ENCODE data around the gene SQSTM1.

Gene SQSTM1

DNA sequence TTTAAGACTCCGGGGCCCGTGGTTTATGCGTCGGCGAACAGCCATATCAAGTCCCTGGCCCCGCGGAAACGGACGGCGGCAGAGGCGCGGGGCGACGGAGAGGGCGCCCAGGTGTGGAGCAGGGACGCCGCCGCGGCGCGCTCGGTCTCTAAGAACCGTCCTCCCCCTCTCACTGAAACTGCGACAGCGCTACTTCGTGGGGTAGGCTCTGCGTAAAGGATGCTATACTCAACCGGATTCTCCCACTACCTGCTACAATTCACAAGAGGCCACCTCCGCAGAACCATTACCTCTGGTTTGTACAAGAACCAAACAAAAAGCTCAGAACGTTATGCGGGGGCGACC, 37.5 kb downstream of the SQSTM1 start:
- no peak for TF ChIP-seq GABPA (IDR thresholded peaks at IDR 0.05; ENCODE audit: low read depth)
- no peak for TF ChIP-seq CTCF (IDR thresholded peaks at IDR 0.05; ENCODE audit: insufficient read depth, low read length)
- TF ChIP-seq REST (IDR thresholded peaks at IDR 0.05; ENCODE audit: insufficient replicate concordance, low read depth) = no peak
- no peak for TF ChIP-seq POLR2AphosphoS5 (IDR thresholded peaks at IDR 0.05; ENCODE audit: low read depth)
- no peak for TF ChIP-seq SPI1 (IDR thresholded peaks at IDR 0.05; ENCODE audit: borderline replicate concordance, low read depth)
- Histone ChIP-seq H3K27me3 (ENCODE audit: insufficient read depth, poor library complexity, severe bottlenecking) (no peaks in the 10 kb centered on the region), H3K4me3 (replicated peaks; ENCODE audit: insufficient read depth, low read length) (peak overlapping the region; percentile 97), H3K27ac (replicated peaks) (peak overlapping the region; percentile 75)
- DNase-seq (ENCODE audit: low read depth in 1 of 2, low spot score in 1 of 2) = peak in 1 of 2 experiments; percentile 21

- Histone ChIP-seq H3K4me3 (replicated peaks; ENCODE audit: insufficient read depth, low read length) (peak within 1 kb of the TSS; percentile 97), H3K27me3 (ENCODE audit: insufficient read depth, poor library complexity, severe bottlenecking) (no peaks in the 10 kb centered on the region), H3K27ac (replicated peaks) (peak within 1 kb of the TSS; percentile 75)
- peak; percentile 85 to 96 for DNase-seq (ENCODE audit: low read depth in 1 of 2, low spot score in 1 of 2)
- TF ChIP-seq POLR2AphosphoS5 (IDR thresholded peaks at IDR 0.05; ENCODE audit: low read depth) (no peak; the same call in 1 of the 2 replicates), SPI1 (IDR thresholded peaks at IDR 0.05; ENCODE audit: borderline replicate concordance, low read depth) (no peak), REST (IDR thresholded peaks at IDR 0.05; ENCODE audit: insufficient replicate concordance, low read depth) (no peak), CTCF (IDR thresholded peaks at IDR 0.05; ENCODE audit: insufficient read depth, low read length) (no peak), GABPA (IDR thresholded peaks at IDR 0.05; ENCODE audit: low read depth) (no peak)
Measured at GRCh38 chr5:179858586-179859427, 38.1 kb downstream of the SQSTM1 start, which contains the start of gene MRNIP. Gene MRNIP (minus strand): TSS chr5:179858817. CDS start chr5:179858796, 21 bp downstream.

DNA sequence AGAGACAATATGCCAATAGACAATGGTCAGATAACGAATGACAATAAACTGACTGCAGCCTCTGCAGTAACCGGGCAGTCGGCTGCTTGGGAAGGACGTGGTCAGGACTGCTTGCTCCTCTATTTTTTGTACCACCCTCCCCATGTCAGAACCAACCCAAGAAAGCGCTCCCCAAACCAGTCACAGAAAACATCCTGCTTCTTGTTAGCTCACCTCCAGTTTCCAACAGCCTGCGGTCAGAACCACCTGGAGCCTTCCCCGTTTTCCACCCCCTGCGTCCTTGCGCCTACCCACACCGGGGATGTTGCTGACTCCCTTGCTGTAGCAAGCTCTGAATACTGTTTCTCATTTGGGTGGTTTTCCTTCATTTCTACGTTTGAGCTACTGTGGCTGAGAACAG, 39.6 kb downstream of the SQSTM1 start:
- Histone ChIP-seq H3K27ac (replicated peaks) (no peak overlapping the region), H3K4me3 (replicated peaks; ENCODE audit: insufficient read depth, low read length) (no peak overlapping the region), H3K27me3 (ENCODE audit: insufficient read depth, poor library complexity, severe bottlenecking) (no peaks in the 10 kb centered on the region)
- TF ChIP-seq CTCF (IDR thresholded peaks at IDR 0.05; ENCODE audit: insufficient read depth, low read length) = no peak
- no peak for TF ChIP-seq REST (IDR thresholded peaks at IDR 0.05; ENCODE audit: insufficient replicate concordance, low read depth)
- no peak for TF ChIP-seq POLR2AphosphoS5 (IDR thresholded peaks at IDR 0.05; ENCODE audit: low read depth)
- TF ChIP-seq GABPA (IDR thresholded peaks at IDR 0.05; ENCODE audit: low read depth) = no peak
- TF ChIP-seq SPI1 (IDR thresholded peaks at IDR 0.05; ENCODE audit: borderline replicate concordance, low read depth) = no peak
- DNase-seq (ENCODE audit: low read depth in 1 of 2, low spot score in 1 of 2) = no peak
